Ecto neural progenitor cell (in vitro differentiated cells): ENCODE measurements around the gene SIPA1L2.
"Not testable (repeated sequence)": the region's sequence is repeated elsewhere in the genome, so short reads cannot be mapped to it uniquely, and the experiment has no call there.

Experiments used
- DNase-seq: peaks from one replicate; pipeline ENCODE4 v3.0.0-alpha.2; 2018; ENCODE audit warnings: low spot score

The SIPA1L2 gene

GRCh38 chr1:232613752-232614381 is 16.1 kb downstream of the SIPA1L2 start:
- DNase-seq, result no peak

GRCh38 chr1:232612836-232613235 is 17.1 kb downstream of the SIPA1L2 start:
- DNase-seq, result not testable (repeated sequence)

GRCh38 chr1:232611834-232612233 is 18.1 kb downstream of the SIPA1L2 start:
- DNase-seq, result no peak

GRCh38 chr1:232610902-232611745 is 18.8 kb downstream of the SIPA1L2 start:
- not testable (repeated sequence) for DNase-seq

- DNase-seq, result no peak
Observed at GRCh38 chr1:232610192-232610901, 19.6 kb downstream of the SIPA1L2 start.

GRCh38 chr1:232608427-232608826 is 21.5 kb downstream of the SIPA1L2 start:
- DNase-seq, result no peak

GRCh38 chr1:232602622-232603021 is 27.3 kb downstream of the SIPA1L2 start:
- DNase-seq, result no peak

- no peak for DNase-seq
Observed at GRCh38 chr1:232600424-232601258, 29.3 kb downstream of the SIPA1L2 start.

- DNase-seq, result no peak
Observed at GRCh38 chr1:232599178-232600041, 30.5 kb downstream of the SIPA1L2 start.

- no peak for DNase-seq
Observed at GRCh38 chr1:232598837-232599177, 31.1 kb downstream of the SIPA1L2 start.

GRCh38 chr1:232598133-232598532 is 31.8 kb downstream of the SIPA1L2 start:
- DNase-seq, result no peak

- no peak for DNase-seq
Observed at GRCh38 chr1:232597721-232598120, 32.2 kb downstream of the SIPA1L2 start.

GRCh38 chr1:232596666-232597303 is 33.1 kb downstream of the SIPA1L2 start:
- no peak for DNase-seq

- DNase-seq, result peak; percentile 76
Observed at GRCh38 chr1:232594768-232595698, 34.9 kb downstream of the SIPA1L2 start.

- DNase-seq, result no peak
Observed at GRCh38 chr1:232593717-232594502, 36.0 kb downstream of the SIPA1L2 start.

- no peak for DNase-seq
Observed at GRCh38 chr1:232591344-232591743, 38.6 kb downstream of the SIPA1L2 start.

- no peak for DNase-seq
Observed at GRCh38 chr1:232590744-232591082, 39.2 kb downstream of the SIPA1L2 start.

- DNase-seq, result no peak
Observed at GRCh38 chr1:232589812-232590743, 39.9 kb downstream of the SIPA1L2 start.
